Tibial artery (tissue), 4 donors: ENCODE measurements around the gene CLIP1.

Experiments used
- DNase-seq, 2 donors: peaks; one replicate each; pipeline ENCODE4 v3.0.0-alpha.2; 2019
- H3K27ac ChIP-seq, 2 donors: fragments of 200-600 bp; sonication (generic) in 1 of 2; 1 replicate in 1 of 2; 2 replicates in 1 of 2; pipeline ENCODE4 v1.5.1; 2018 to 2019; ENCODE audit warnings: mild to moderate bottlenecking in 1 of 2
- H3K27me3 ChIP-seq, 2 donors: fragments of 200-600 bp; sonication (generic) in 1 of 2; one replicate each; pipeline versions ENCODE4 v1.5.1 to v1.6.0; 2016 to 2019
- H3K36me3 ChIP-seq, 3 donors: fragments of 200-600 bp; sonication (generic) in 2 of 3; one replicate each; pipeline ENCODE4 v1.5.1; 2016 to 2019; ENCODE audit warnings: mild to moderate bottlenecking in 2 of 3
- H3K4me1 ChIP-seq, 4 donors: fragments of 200-600 bp; sonication (generic) in 2 of 4; 1 replicate in 3 of 4; 2 replicates in 1 of 4; pipeline ENCODE4 v1.5.1; 2016 to 2019
- H3K4me3 ChIP-seq, 2 donors: fragments of 200-600 bp; sonication (generic) in 1 of 2; 1 replicate in 1 of 2; 2 replicates in 1 of 2; pipeline ENCODE4 v1.5.1; 2018 to 2019; ENCODE audit warnings: mild to moderate bottlenecking in 2 of 2
- H3K9me3 ChIP-seq, 3 donors: fragments of 200-600 bp; sonication (generic) in 1 of 3; one replicate each; pipeline ENCODE4 v1.5.1; 2016 to 2019
- CTCF ChIP-seq, 2 experiments: fragments of 200-600 bp in 1 of 2; fragments of 450-650 bp in 1 of 2; IDR thresholded peaks; one replicate each; pipeline ENCODE4 v1.5.1; 2017 to 2019; ENCODE audit warnings: antibody characterized with exemption in 2 of 2, mild to moderate bottlenecking in 1 of 2, moderate library complexity in 1 of 2
- intact Hi-C: fragments of 100-400 bp; cut with DNase I; formaldehyde crosslinking; loops from one replicate; pipeline ENCODE4 v1.15.0; 2023; ENCODE audit warnings: low total_unique reads

The CLIP1 gene

DNA sequence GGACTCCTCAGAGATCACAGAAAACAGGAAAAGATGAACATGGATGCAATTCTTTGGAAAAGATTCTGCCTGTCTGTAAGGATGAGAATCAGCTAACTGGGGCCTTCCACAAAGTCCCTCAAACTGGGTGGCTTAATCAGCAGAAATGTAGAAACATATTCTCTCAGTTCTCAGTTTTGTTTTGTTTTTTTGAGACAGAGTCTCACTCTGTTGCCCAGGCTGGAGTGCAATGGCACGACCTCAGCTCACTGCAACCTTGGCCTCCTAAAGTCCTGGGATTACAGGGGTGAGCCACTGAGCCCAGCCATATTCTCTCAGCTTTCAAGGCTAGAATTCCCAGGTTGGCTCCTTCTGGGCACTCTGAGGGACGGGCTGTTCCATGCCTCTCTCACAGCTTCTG is 38.2 kb upstream of the CLIP1 start:
- no peak overlapping the region for H3K4me3 ChIP-seq
- TF ChIP-seq CTCF (IDR thresholded peaks at IDR 0.05), result no peak
- H3K27me3 ChIP-seq, result no peaks in the 10 kb centered on the region
- no peaks in the 10 kb centered on the region for H3K36me3 ChIP-seq
- no peaks in the 10 kb centered on the region for H3K9me3 ChIP-seq
- intact Hi-C loops, result no loop called here
- peak overlapping the region; percentile 56 to 69 for H3K27ac ChIP-seq
- DNase-seq, result no peak
- peaks cover 0 to 49% (median 0%) of the 10 kb centered on the region in 4 donors for H3K4me1 ChIP-seq

GRCh38 chr12:122460061-122460460 is 37.6 kb upstream of the CLIP1 start:
- H3K4me1 ChIP-seq, result peaks cover 0 to 49% (median 0%) of the 10 kb centered on the region in 4 donors
- H3K36me3 ChIP-seq, result no peaks in the 10 kb centered on the region
- no peak for TF ChIP-seq CTCF (IDR thresholded peaks at IDR 0.05)
- intact Hi-C loops, result no loop called here
- H3K9me3 ChIP-seq, result no peaks in the 10 kb centered on the region
- peak overlapping the region; percentile 56 to 69 for H3K27ac ChIP-seq
- DNase-seq, result no peak
- no peak overlapping the region for H3K4me3 ChIP-seq
- no peaks in the 10 kb centered on the region for H3K27me3 ChIP-seq

- no peak for TF ChIP-seq CTCF (IDR thresholded peaks at IDR 0.05)
- Histone ChIP-seq H3K4me1 (peaks cover 0 to 51% (median 0%) of the 10 kb centered on the region in 4 donors), H3K9me3 (no peaks in the 10 kb centered on the region), H3K27ac (peak overlapping the region; percentile 56 to 69), H3K4me3 (no peak overlapping the region), H3K36me3 (no peaks in the 10 kb centered on the region), H3K27me3 (no peaks in the 10 kb centered on the region)
- intact Hi-C loops, result loop anchor here (5.0 kb wide), 1 partner anchor 37 kb away; the partner anchor contains the start of gene CLIP1
- peak in 1 of 2 donors; percentile 89 for DNase-seq
Observed at GRCh38 chr12:122459211-122459610, 36.7 kb upstream of the CLIP1 start.

DNA sequence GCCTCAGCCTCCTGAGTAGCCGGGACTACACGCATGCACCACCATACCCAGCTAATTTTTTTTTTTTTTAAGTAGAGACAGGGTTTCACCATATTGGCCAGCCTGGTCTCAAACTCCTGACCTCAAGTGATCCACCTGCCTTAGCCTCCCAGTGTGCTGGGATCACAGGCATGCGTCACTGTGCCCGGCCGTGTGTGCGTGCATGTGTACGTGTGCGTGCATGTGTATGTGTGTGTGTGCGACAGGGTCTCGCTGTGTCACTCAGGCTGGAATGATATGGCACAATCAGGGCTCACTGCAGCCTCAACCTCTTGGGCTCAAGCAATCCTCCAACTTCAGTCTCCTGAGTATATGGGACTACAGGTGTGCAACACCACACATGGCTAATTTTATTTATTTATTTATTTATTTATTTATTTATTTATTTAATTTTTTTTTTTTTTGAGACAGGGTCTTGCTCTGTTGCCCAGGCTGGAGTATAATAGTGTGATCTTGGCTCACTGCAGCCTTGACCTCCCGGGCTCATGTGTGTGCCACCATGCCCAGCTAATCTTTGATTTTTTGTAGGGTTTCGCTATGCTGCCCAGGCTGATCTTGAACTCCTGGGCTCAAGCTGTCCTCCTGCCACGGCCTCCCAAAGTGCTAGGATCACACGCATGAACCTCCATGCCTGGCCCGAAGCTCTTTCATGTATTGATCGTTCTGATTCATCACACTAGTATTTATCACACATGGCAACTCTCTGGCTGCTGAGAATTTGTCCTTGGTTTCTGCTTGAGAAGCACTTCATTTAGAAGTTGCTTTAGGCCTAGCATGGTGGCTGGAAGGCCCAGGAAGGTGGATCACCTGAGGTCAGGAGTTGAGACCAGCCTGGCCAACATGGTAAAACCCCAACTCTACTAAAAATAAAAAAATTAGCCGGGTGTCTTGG is 35.9 kb upstream of the CLIP1 start:
- intact Hi-C loops, result loop anchor here (5.0 kb wide), 1 partner anchor 36 kb away; the partner anchor contains the start of gene CLIP1
- Histone ChIP-seq H3K27ac (peak overlapping the region; percentile 56 to 69), H3K4me3 (no peak overlapping the region), H3K9me3 (no peaks in the 10 kb centered on the region), H3K27me3 (no peaks in the 10 kb centered on the region), H3K4me1 (peaks cover 0 to 51% (median 0%) of the 10 kb centered on the region in 4 donors), H3K36me3 (no peaks in the 10 kb centered on the region)
- TF ChIP-seq CTCF (IDR thresholded peaks at IDR 0.05), result no peak
- DNase-seq, result no peak

DNA sequence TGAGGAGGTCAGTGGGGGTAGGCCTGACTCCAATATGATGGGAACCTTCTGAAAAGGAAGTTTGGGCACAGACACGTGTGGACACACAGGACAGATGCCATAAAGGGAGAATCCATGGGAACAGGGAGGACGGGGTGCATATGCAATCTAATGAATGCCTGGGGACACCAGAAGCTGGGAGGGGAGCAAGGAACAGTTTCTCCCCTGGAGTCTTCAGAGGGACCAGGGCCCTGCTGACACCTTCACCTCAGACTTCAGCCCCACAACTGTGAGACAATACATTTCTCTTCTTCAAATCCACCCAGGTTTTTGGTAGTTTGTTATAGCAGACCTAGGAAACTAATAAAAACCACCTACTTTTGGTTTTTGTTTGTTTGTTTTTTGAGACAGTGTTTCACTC is 35.2 kb upstream of the CLIP1 start:
- H3K4me1 ChIP-seq, result peaks cover 0 to 51% (median 0%) of the 10 kb centered on the region in 4 donors
- intact Hi-C loops, result loop anchor here (5.0 kb wide), 1 partner anchor 35 kb away; the partner anchor contains the start of gene CLIP1
- H3K27ac ChIP-seq, result peak overlapping the region in 1 of 2 donors; percentile 69
- no peaks in the 10 kb centered on the region for H3K36me3 ChIP-seq
- H3K4me3 ChIP-seq, result no peak overlapping the region
- H3K27me3 ChIP-seq, result no peaks in the 10 kb centered on the region
- no peaks in the 10 kb centered on the region for H3K9me3 ChIP-seq
- TF ChIP-seq CTCF (IDR thresholded peaks at IDR 0.05), result no peak
- DNase-seq, result no peak
